Measurements from ENCODE around the gene DGKI. TPM values are rescaled to one million over a fixed set of nuclear protein-coding genes. Genes with fewer than 3 reads are reported as not detected.

The DGKI gene
- total and polyA plus RNA-seq, 2 of the 4 experiments (the other 2 are of a cell fraction): 3.9 to 15.8 TPM

GRCh38 chr7:137628216-137628615, 218.6 kb downstream of the DGKI start:
- in situ Hi-C loops (cut with MboI; ENCODE audit: low sequenced_read_pairs): no loop called here
- no peak overlapping the region for H3K4me3 ChIP-seq (ENCODE audit: insufficient read depth, low read depth, low read length)
- H3K4me1 ChIP-seq (ENCODE audit: control insufficient read depth, insufficient read depth, low read length): no peaks in the 10 kb centered on the region
- H3K4me2 ChIP-seq (ENCODE audit: low read depth, low read length): no peak overlapping the region
- H2AK9ac ChIP-seq (replicated peaks; ENCODE audit: low read depth, low read length, poor library complexity): no peak overlapping the region
- no peak overlapping the region for H2AK5ac ChIP-seq (ENCODE audit: low read depth, low read length)
- H3K4ac ChIP-seq (ENCODE audit: low read depth, low read length): no peak overlapping the region
- H2BK15ac ChIP-seq (ENCODE audit: low read depth, low read length): no peak overlapping the region
- no peak overlapping the region for H2BK20ac ChIP-seq (ENCODE audit: low read depth, low read length)
- no peak overlapping the region for H2BK5ac ChIP-seq (ENCODE audit: low read depth, low read length, poor library complexity, severe bottlenecking)
- H3K36me3 ChIP-seq (ENCODE audit: control insufficient read depth, insufficient read depth, low read length): no peaks in the 10 kb centered on the region
- intact Hi-C loops (cut with micrococcal nuclease): loop anchor here (5.0 kb wide), 1 partner anchor 1511 kb away; no protein-coding TSS in a partner anchor
- H2BK120ac ChIP-seq (ENCODE audit: low read depth, low read length): no peak overlapping the region
- CTCF ChIA-PET: interaction anchor here (0.5 kb wide), 1 partner anchor 1430 kb away, joined by 5 read pairs; no protein-coding TSS in a partner anchor
- no peaks in the 10 kb centered on the region for H3K79me1 ChIP-seq (ENCODE audit: low read depth in 1 of 2, low read length in 2 of 2)
- no TSS peak for BruUV-seq (replicated peaks)
- H3K9me3 ChIP-seq (ENCODE audit: control insufficient read depth, insufficient read depth, low read length): no peaks in the 10 kb centered on the region
- H3K14ac ChIP-seq (replicated peaks; ENCODE audit: low read depth, low read length): no peak overlapping the region
- peak; percentile 15 for DNase-seq
- no peak overlapping the region for H3K27ac ChIP-seq (ENCODE audit: insufficient read depth, low read length)
- H2AFZ ChIP-seq (replicated peaks; ENCODE audit: low read length, poor library complexity): no peak overlapping the region
- no peak overlapping the region for H3K56ac ChIP-seq (ENCODE audit: extremely low read depth, insufficient read depth, low read length)
- H4K91ac ChIP-seq (ENCODE audit: insufficient read depth, low read depth, low read length): no peak overlapping the region
- ATAC-seq (ENCODE audit: low read depth): peak; percentile 42
- no peaks in the 10 kb centered on the region for H4K20me1 ChIP-seq (ENCODE audit: insufficient read depth, low read length)
- dilution Hi-C loops (cut with HindIII; ENCODE audit: low sequenced_read_pairs, unreplicated experiment): no loop called here
- WGBS, 2 experiments (ENCODE audit: extremely low coverage in 2 of 2, insufficient read length in 1 of 2): no CpG with 5 or more reads among the region's 3 CpGs
- H4K5ac ChIP-seq (ENCODE audit: low read depth, low read length): no peak overlapping the region
- H3K27me3 ChIP-seq (ENCODE audit: control insufficient read depth, insufficient read depth, low read length): no peaks in the 10 kb centered on the region
- no peak overlapping the region for H3K9ac ChIP-seq (ENCODE audit: low read depth, low read length)
- H4K8ac ChIP-seq (ENCODE audit: low read depth in 2 of 2, low read length in 2 of 2): no peak overlapping the region
- H3K18ac ChIP-seq (ENCODE audit: low read depth, low read length): no peak overlapping the region
- H3K23ac ChIP-seq (ENCODE audit: low read depth, low read length): no peak overlapping the region
- TF ChIP-seq NFE2L2 (IDR thresholded peaks at IDR 0.05; ENCODE audit: low read depth, low read length): no peak
- POLR2A ChIA-PET (ENCODE audit: unreplicated experiment): interaction anchor here (0.6 kb wide), 1 partner anchor 384 kb away, joined by 5 read pairs; no protein-coding TSS in a partner anchor
- H3K9me1 ChIP-seq (ENCODE audit: insufficient read depth, low read length): no peaks in the 10 kb centered on the region
